ENCODE measurements around the gene ASB18. TPM values are rescaled to one million over a fixed set of nuclear protein-coding genes. Genes with fewer than 3 reads are reported as not detected.

Gene ASB18
- total and polyA plus RNA-seq, 2 of the 13 experiments (the other 11 are each of a cell fraction or from before 2014, with no cell fraction given): not detected

DNA sequence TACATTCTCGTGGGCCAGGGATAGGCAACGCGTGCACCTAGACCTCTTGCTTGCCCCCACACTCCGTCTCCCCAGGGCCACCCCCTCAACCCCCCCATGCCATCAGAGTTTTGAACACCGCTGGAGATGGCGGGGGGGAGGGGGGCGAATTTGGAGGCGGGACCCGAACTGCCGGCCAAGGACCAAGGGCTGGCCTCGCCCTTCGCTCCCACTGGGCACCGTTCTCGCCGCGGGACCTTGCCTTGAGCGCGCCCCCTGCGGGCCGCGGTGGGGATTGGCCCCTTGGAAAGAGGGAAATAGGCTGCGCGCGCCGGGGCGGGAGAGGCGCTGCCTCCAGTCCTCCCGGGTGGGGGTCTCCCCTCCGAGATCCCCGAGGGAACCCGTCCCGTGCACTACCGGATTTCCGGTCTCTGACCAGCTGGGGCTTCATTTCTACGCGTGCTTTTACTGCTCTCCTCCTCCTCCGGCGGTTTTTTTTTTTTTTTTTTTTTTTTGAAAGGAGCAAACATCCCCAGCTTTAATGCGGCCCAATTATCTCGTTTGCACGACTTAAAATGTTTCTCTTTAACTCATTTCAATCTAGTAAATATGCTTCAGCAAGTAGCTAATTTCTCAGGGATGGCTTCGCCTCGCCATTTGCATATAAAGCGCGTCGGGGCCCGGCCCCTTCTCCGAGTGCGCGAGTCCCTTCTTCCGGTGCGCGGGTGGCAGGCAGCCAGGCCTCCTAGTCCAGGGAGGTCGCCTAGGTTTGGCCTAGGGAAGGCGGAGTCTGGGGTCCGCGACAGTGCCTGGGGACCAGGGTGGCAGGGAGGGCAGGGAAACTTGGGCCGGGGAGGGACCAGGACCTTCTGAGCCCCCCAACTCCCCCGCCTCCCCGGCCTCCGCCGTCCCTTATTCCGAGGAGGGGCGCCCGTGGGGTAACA is 86.0 kb downstream of the ASB18 start (continued):
- TF ChIP-seq BRCA1 (CRISPR knock-in tag; IDR thresholded peaks at IDR 0.05): no peak
- no peak for TF ChIP-seq ZNF230 (CRISPR knock-in tag; IDR thresholded peaks at IDR 0.05)
- TF ChIP-seq, protein P1, sequence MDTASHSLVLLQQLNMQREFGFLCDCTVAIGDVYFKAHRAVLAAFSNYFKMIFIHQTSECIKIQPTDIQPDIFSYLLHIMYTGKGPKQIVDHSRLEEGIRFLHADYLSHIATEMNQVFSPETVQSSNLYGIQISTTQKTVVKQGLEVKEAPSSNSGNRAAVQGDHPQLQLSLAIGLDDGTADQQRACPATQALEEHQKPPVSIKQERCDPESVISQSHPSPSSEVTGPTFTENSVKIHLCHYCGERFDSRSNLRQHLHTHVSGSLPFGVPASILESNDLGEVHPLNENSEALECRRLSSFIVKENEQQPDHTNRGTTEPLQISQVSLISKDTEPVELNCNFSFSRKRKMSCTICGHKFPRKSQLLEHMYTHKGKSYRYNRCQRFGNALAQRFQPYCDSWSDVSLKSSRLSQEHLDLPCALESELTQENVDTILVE (CRISPR knock-in tag; IDR thresholded peaks at IDR 0.05): no peak
- TF ChIP-seq, protein P2, sequence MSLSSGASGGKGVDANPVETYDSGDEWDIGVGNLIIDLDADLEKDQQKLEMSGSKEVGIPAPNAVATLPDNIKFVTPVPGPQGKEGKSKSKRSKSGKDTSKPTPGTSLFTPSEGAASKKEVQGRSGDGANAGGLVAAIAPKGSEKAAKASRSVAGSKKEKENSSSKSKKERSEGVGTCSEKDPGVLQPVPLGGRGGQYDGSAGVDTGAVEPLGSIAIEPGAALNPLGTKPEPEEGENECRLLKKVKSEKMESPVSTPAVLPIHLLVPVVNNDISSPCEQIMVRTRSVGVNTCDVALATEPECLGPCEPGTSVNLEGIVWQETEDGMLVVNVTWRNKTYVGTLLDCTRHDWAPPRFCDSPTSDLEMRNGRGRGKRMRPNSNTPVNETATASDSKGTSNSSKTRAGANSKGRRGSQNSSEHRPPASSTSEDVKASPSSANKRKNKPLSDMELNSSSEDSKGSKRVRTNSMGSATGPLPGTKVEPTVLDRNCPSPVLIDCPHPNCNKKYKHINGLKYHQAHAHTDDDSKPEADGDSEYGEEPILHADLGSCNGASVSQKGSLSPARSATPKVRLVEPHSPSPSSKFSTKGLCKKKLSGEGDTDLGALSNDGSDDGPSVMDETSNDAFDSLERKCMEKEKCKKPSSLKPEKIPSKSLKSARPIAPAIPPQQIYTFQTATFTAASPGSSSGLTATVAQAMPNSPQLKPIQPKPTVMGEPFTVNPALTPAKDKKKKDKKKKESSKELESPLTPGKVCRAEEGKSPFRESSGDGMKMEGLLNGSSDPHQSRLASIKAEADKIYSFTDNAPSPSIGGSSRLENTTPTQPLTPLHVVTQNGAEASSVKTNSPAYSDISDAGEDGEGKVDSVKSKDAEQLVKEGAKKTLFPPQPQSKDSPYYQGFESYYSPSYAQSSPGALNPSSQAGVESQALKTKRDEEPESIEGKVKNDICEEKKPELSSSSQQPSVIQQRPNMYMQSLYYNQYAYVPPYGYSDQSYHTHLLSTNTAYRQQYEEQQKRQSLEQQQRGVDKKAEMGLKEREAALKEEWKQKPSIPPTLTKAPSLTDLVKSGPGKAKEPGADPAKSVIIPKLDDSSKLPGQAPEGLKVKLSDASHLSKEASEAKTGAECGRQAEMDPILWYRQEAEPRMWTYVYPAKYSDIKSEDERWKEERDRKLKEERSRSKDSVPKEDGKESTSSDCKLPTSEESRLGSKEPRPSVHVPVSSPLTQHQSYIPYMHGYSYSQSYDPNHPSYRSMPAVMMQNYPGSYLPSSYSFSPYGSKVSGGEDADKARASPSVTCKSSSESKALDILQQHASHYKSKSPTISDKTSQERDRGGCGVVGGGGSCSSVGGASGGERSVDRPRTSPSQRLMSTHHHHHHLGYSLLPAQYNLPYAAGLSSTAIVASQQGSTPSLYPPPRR (CRISPR knock-in tag; IDR thresholded peaks at IDR 0.05; ENCODE audit: borderline replicate concordance): no peak
- TF ChIP-seq GTF2F1 (IDR thresholded peaks at IDR 0.05; ENCODE audit: low read length): no peak
- TF ChIP-seq JUNB (CRISPR knock-in tag; IDR thresholded peaks at IDR 0.05; ENCODE audit: borderline replicate concordance): no peak
- TF ChIP-seq HIVEP1 (CRISPR knock-in tag; IDR thresholded peaks at IDR 0.05): no peak
- TF ChIP-seq, protein P3, sequence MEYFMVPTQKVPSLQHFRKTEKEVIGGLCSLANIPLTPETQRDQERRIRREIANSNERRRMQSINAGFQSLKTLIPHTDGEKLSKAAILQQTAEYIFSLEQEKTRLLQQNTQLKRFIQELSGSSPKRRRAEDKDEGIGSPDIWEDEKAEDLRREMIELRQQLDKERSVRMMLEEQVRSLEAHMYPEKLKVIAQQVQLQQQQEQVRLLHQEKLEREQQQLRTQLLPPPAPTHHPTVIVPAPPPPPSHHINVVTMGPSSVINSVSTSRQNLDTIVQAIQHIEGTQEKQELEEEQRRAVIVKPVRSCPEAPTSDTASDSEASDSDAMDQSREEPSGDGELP (IDR thresholded peaks at IDR 0.05; ENCODE audit: borderline replicate concordance, low read depth): no peak
- no peak for TF ChIP-seq ZNF543 (CRISPR knock-in tag; IDR thresholded peaks at IDR 0.05)
- TF ChIP-seq ZNF138 (CRISPR knock-in tag; IDR thresholded peaks at IDR 0.05; ENCODE audit: low read depth): no peak
- TF ChIP-seq, protein P4, sequence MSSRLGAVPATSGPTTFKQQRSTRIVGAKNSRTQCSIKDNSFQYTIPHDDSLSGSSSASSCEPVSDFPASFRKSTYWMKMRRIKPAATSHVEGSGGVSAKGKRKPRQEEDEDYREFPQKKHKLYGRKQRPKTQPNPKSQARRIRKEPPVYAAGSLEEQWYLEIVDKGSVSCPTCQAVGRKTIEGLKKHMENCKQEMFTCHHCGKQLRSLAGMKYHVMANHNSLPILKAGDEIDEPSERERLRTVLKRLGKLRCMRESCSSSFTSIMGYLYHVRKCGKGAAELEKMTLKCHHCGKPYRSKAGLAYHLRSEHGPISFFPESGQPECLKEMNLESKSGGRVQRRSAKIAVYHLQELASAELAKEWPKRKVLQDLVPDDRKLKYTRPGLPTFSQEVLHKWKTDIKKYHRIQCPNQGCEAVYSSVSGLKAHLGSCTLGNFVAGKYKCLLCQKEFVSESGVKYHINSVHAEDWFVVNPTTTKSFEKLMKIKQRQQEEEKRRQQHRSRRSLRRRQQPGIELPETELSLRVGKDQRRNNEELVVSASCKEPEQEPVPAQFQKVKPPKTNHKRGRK (CRISPR knock-in tag; IDR thresholded peaks at IDR 0.05): no peak
- TF ChIP-seq CBFB (CRISPR knock-in tag; IDR thresholded peaks at IDR 0.05): no peak
- TF ChIP-seq NBN (conservative IDR thresholded peaks at IDR 0.05): no peak
- peak; percentile 42 for TF ChIP-seq YY1 (IDR thresholded peaks at IDR 0.05; ENCODE audit: insufficient read depth, insufficient replicate concordance, low read depth, low read length)
- no peak for TF ChIP-seq ZNF143 (CRISPR knock-in tag; IDR thresholded peaks at IDR 0.05)
- no peak for TF ChIP-seq ZNF607 (CRISPR knock-in tag; IDR thresholded peaks at IDR 0.05; ENCODE audit: borderline replicate concordance)
- peak; percentile 58; the same call in 1 of the 2 replicates for TF ChIP-seq ZNF235 (CRISPR knock-in tag; IDR thresholded peaks at IDR 0.05; ENCODE audit: borderline replicate concordance)
- no peak for TF ChIP-seq MAFF (IDR thresholded peaks at IDR 0.05; ENCODE audit: low read depth, low read length)
- no peak for TF ChIP-seq CC2D1A (CRISPR knock-in tag; IDR thresholded peaks at IDR 0.05)
- TF ChIP-seq KLF12 (CRISPR knock-in tag; IDR thresholded peaks at IDR 0.05; ENCODE audit: borderline replicate concordance): no peak
- no peak for TF ChIP-seq NR2F2 (IDR thresholded peaks at IDR 0.05; ENCODE audit: borderline replicate concordance, low read depth)
